Stimulated activated naive CD8-positive, alpha-beta T cell treated with anti-CD3 and anti-CD28 coated beads, Interleukin-15, Interleukin-2, amounts not matched to agents 100 U/mL and 50 U/mL, for 24 hours (primary cell): ENCODE measurements around the gene TMEM191C.
"Not testable (repeated sequence)": the region's sequence is repeated elsewhere in the genome, so short reads cannot be mapped to it uniquely, and the experiment has no call there.

Experiments
- ATAC-seq: fragments of 150-1000 bp; cut with Tn5 transposase; one replicate; pipeline ENCODE4 v1.10.0; 2021
- DNase-seq: peaks from one replicate; pipeline ENCODE4 v3.0.0; 2021

The TMEM191C gene

GRCh38 chr22:21473664-21474063 is 6.5 kb downstream of the TMEM191C start:
- not testable (repeated sequence) for ATAC-seq, DNase-seq

- not testable (repeated sequence) for ATAC-seq, DNase-seq
Observed at GRCh38 chr22:21484039-21484438, 16.9 kb downstream of the TMEM191C start.

GRCh38 chr22:21487723-21488122 is 20.5 kb downstream of the TMEM191C start:
- not testable (repeated sequence) for ATAC-seq, DNase-seq

- DNase-seq, ATAC-seq: not testable (repeated sequence)
Observed at GRCh38 chr22:21489149-21489680, 22.0 kb downstream of the TMEM191C start.

- not testable (repeated sequence) for ATAC-seq, DNase-seq
Observed at GRCh38 chr22:21490556-21490955, 23.4 kb downstream of the TMEM191C start.

GRCh38 chr22:21492271-21492670 is 25.1 kb downstream of the TMEM191C start:
- ATAC-seq, DNase-seq: not testable (repeated sequence)

- DNase-seq, ATAC-seq: not testable (repeated sequence)
Observed at GRCh38 chr22:21493789-21494782, 26.9 kb downstream of the TMEM191C start.

- DNase-seq, ATAC-seq: not testable (repeated sequence)
Observed at GRCh38 chr22:21497984-21498383, 30.8 kb downstream of the TMEM191C start.

GRCh38 chr22:21498489-21498888 is 31.3 kb downstream of the TMEM191C start:
- not testable (repeated sequence) for ATAC-seq, DNase-seq

- DNase-seq, result not testable (repeated sequence)
- peak; percentile 95 for ATAC-seq
Observed at GRCh38 chr22:21499623-21500506, 32.7 kb downstream of the TMEM191C start.

GRCh38 chr22:21510397-21510796 is 43.2 kb downstream of the TMEM191C start:
- not testable (repeated sequence) for DNase-seq, ATAC-seq

GRCh38 chr22:21512022-21512421 is 44.8 kb downstream of the TMEM191C start:
- ATAC-seq, result not testable (repeated sequence)

GRCh38 chr22:21514117-21514516 is 46.9 kb downstream of the TMEM191C start:
- DNase-seq, result not testable (repeated sequence)
- ATAC-seq, result peak; percentile 61

More at GRCh38 chr22:21512022-21512421, 44.8 kb downstream of the TMEM191C start:
- DNase-seq, result not testable (repeated sequence)

- not testable (repeated sequence) for ATAC-seq, DNase-seq
Observed at GRCh38 chr22:21515234-21515633, 48.0 kb downstream of the TMEM191C start.

- ATAC-seq, DNase-seq: not testable (repeated sequence)
Observed at GRCh38 chr22:21516522-21516921, 49.3 kb downstream of the TMEM191C start.

- DNase-seq, result not testable (repeated sequence)
- ATAC-seq, result peak; percentile 89
Observed at GRCh38 chr22:21516970-21517764, 50.0 kb downstream of the TMEM191C start.
